VCaP (cell line): ENCODE data around the gene TULP1.

Experiments
- H3K27ac ChIP-seq: fragments of 450-650 bp; 2 replicates; pipeline ENCODE4 v1.5.1; 2017
- TF ChIP-seq, protein P1 (sequence below): fragments of 450-650 bp; conservative IDR thresholded peaks from 2 replicates; pipeline ENCODE4 v1.5.1; 2017; ENCODE audit warnings: mild to moderate bottlenecking, moderate library complexity

The TULP1 gene

DNA sequence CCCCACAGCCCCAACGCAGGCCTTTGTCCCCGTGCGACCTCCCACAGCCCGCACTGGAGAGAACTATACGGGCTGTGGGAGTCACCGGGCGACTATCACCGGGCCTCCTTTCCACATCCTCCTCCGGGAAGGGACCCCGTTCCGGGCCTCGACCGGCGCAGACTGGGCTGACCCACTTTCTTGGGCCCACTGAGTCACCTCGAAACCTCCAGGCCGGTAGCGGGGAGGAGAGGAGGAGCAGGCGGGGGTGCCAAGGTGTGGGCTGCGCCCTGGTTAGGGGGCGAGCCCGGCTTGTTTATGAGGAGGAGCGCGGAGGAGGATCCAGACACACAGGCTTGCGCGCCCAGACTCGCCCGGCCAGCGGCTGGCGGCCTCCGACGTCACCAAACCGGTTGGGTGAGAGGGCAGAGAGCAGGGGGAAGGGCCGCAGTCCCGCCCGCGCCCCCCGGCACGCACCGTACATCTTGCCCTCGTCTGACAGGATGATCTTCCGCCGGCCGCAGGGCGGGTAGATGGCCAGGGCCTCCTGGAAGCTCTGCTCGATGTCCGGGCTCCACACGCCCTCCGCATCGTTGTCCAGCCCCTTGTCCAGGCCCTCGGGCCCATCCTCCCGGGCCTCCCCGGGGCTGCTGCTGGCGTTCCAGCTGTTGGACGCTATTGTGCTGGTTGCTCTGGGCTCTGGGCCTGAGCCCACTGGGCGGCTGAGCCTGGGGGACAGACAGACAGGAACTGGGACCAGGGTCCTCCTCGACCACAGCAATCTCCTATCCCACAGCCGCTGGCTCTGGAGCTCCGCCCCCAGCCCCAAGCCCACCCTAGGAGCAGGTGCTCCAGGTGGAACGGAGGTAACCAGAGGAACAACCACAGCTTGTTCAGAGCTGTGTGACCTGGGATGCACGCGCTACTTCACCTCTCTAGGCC lies 26.4 kb downstream of the TULP1 start:
- TF ChIP-seq, protein P1, sequence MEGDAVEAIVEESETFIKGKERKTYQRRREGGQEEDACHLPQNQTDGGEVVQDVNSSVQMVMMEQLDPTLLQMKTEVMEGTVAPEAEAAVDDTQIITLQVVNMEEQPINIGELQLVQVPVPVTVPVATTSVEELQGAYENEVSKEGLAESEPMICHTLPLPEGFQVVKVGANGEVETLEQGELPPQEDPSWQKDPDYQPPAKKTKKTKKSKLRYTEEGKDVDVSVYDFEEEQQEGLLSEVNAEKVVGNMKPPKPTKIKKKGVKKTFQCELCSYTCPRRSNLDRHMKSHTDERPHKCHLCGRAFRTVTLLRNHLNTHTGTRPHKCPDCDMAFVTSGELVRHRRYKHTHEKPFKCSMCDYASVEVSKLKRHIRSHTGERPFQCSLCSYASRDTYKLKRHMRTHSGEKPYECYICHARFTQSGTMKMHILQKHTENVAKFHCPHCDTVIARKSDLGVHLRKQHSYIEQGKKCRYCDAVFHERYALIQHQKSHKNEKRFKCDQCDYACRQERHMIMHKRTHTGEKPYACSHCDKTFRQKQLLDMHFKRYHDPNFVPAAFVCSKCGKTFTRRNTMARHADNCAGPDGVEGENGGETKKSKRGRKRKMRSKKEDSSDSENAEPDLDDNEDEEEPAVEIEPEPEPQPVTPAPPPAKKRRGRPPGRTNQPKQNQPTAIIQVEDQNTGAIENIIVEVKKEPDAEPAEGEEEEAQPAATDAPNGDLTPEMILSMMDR = no peak
- H3K27ac ChIP-seq = peak overlapping the region; percentile 88

DNA sequence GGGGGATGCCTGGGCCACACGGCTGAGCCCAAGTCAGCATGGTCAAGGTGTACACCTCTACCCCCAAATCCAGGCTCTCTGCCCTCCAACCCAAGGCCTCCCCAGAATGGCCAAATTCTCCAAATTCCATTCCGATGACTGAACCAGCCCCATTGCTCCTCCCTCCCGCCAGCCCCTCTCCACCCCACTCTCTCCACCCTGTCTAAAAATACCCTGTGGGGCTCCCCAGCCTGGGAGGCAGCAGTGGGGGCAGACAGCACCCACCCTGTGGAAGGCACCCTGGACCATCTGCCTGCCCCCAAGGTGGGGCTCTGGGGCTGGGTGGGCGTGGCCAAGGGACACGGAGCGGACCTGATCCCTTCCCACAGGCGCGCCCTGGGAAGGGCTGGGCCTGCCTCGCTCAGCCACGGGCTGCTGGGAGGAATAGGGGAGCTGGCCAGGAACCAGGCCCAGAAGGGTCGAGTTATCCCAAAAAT lies 27.3 kb downstream of the TULP1 start:
- TF ChIP-seq, protein P1 = no peak
- peak overlapping the region; percentile 88 for H3K27ac ChIP-seq

DNA sequence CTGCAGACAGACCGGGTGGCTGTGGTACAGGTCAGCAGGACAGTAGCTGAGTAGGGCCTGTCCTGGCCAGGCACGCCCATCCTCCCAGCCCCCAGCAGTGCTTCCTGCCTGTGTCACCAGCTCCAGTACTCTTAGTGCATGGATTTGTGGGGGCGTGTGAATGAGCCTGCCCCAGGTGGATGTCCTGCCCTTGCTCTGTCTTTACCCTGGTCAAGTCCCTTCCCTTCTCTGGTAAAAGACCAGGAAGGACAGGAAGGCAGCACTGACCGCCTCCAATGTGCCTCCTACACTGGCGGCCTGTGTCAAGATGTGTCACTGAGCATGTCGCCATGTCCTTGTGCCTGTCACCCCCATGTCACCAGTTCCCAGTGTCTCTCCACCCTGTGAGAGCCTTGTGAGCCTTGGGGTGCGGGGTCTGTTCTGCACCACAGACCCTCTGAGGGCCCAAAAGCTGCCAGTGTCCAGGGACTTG lies 27.7 kb downstream of the TULP1 start:
- TF ChIP-seq, protein P1 = no peak
- peak overlapping the region; percentile 88; the same call in 1 of the 2 replicates for H3K27ac ChIP-seq

DNA sequence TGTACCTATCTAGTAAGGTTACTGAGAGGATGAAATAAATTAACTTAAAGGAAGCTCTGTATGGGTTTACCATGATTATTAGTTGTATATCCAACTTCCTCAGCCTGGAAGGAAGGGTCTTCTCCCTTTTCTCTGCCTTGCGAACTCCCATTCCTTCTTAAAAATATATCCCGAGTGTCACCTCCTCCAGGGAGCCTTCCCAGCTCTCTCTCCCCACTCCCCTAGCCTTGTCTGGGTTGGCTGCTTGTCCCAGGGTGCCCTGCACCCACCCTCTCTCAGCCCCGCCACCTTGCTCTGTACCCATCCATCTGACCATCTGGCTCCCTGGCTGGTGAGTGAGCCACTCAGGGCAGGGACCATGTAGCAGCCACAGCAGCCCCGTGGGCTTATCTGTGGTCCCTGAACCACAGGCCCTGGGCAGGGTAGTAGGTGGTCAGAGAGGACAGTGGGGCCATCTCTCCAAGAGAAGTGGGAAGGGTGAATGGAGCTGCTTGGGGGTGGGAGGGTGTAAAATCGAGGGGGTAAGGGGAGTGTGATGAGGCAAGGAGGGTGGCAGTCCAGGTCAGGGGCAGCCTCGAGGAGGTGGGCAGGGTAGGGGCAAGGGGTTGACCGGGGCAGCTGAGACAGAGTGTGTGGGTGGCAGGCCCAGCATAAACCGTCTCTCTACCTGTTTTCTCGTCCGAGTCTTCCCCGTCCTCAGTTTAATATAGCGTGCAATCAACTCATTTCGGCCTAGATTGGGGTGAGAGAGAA lies 28.6 kb downstream of the TULP1 start:
- TF ChIP-seq, protein P1 = no peak
- no peak overlapping the region for H3K27ac ChIP-seq

DNA sequence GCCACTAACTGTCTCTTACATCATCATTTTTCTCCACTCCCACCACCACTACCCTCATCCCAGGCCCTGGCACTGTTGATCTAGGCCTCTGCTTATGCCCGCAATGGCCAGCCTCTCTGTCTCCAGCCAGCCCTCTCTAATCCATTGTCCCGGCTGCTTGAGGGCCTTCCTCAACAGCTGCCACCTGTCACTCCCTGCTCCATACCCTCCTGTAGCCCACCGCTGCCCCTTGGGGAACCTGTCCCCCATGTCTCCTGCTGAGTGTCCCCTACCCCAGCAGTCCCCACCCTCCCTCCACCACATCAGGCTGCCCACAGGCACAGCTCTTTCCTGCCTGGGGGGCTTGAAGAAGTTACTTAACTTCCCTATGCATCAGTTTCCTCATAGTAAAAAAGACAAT lies 29.2 kb downstream of the TULP1 start:
- no peak overlapping the region for H3K27ac ChIP-seq
- TF ChIP-seq, protein P1 = no peak

DNA sequence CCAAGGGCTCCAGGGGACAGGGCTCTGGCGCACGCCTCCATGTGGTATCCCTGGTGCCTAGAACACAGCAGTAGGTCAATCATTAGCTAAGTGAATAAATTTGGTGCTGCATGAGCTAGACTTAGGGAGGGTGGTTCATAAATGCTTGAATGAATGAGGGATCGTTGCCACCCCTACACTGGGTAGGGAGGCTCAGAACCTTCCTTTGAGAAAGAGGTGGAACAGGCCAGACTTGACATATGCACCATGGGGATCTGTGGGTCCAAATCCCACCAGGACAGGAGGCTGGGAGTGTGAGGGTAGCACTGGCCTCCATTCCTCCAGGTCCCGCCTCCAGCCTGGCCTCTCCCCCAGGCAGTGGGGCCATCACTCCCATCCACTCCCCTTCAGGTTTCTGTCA lies 29.6 kb downstream of the TULP1 start:
- TF ChIP-seq, protein P1 = no peak
- H3K27ac ChIP-seq = no peak overlapping the region

DNA sequence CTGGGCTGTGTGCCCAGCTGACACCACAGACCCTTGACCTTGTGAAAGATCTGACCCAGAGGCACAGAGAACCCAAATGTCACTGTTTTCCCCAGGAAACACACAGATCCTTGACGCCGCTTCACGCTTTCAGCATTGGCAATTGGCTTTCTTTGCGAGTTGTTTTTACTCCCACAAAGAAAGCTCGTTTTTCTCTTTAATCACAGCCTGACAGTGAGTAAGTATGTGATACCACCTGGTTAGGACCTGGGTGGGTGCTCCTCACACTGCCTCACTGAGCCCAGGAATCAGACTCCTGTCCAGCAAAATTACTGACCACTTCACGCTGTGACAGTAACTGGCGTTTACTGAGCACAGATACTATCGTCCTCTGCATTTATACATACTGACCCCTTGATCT lies 31.5 kb downstream of the TULP1 start:
- TF ChIP-seq, protein P1 = no peak
- no peak overlapping the region for H3K27ac ChIP-seq
